HG03575 (cell line): ENCODE measurements around the gene CELF4.

Experiments
- ATAC-seq: cut with Tn5 transposase; IDR thresholded peaks from one replicate; pipeline ENCODE4 v1.9.1; 2021; ENCODE audit not compliant: unreplicated experiment, insufficient number of reproducible peaks, low FRiP score; ENCODE audit errors: extremely low read depth

CELF4 gene

DNA sequence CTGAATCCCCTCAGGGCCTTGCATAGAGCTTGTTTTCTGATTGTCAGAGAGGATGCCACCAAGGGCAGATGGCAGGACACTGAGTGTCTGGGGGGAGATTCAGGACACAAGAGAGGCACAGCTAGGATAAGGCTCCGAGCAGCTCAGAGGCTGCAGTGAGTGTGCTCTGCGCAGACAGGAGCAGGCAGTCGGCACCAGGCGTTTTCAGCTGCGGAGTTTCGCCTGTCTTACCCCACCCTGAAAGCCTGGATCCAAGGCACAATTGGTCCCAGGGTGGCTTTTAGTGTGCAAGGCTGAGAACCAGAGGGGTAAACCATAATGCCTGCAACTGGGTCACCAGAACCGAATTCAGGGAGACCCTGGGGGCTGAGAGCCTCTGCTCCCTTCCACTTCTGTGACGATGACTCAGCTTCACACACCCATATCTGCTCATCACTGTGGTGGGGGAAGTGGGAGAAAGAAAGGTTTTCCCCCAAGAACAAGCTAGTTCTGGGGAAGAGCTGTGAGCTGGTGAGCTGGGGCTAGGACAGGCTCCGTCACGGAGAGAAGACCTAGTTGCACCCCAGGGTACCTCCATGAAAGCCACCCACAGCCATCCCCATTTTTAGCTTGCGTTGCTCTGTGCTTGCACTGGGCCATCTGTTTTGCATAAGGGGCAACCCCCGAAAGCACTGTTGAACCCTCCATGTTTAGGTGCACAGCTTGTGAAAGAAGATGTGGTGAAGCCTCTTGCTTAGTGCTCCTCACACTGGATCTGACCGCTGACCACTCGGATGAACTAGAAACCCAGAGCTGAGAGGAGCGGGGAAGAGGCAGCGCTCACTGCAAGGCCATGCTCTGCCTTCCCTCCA, 173.7 kb downstream of the CELF4 start:
- ATAC-seq = peak; percentile 52

DNA sequence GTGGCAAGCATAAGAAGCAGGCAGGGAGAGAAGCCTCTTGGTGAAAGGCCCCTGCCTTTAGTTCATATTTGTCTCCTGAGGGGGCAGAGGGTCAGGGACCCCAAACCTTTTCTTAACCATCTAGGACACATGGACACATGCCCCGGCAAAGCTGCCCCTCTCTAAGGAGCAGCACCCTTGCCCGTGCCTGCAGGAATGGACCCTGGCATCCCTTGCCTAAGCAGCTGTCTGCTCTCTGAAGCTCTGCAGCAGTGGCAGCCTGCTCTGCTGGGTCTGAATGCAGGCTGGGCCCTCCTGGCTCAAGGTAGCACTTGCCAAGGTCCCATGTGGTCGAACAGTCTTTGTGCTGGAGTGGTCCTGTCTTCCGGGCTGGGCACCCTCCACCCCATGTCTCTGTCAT, 174.4 kb downstream of the CELF4 start:
- no peak for ATAC-seq

DNA sequence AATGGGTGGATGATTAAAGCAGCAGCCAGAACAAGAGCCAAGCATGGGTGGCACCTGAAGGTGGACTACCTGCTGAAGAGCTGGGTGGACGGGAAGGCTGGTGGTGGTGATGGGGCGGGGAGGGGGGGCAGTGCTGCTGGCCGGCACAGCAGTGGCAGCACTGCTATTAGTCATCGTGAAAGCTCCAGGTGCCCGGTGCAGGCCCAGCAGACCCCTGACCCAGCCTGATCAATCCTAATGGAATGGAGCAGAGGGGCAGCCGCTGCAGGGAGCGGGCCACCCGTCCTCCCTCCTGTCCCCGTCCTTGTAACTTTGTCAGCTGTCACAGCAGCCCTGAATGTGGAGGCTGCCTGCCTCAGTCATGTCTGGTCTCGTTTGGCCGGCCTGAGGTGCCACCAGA, 174.9 kb downstream of the CELF4 start:
- ATAC-seq = no peak

GRCh38 chr18:37389684-37390368, 175.8 kb downstream of the CELF4 start:
- ATAC-seq = no peak

GRCh38 chr18:37389041-37389440, 176.6 kb downstream of the CELF4 start:
- no peak for ATAC-seq

DNA sequence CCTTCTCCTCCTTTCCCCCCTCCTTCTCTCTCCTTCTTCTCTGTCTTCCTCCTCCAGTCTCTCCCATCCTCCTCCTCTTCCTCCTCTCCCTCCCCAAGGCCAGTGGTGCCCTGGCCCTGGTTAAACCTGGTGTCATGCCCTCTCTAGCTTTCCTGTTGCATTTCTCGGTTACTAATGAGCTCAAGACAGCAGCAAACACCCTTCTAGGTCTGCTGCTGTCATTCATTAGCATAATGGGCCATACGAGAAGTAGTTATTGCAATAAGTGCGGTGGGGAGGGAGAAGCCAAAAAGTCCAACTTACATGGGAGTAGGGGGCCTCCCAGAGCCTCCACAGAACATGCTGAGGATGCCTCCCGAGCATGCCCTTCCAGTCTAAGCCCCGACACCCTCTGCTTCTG, 177.2 kb downstream of the CELF4 start:
- ATAC-seq = no peak

GRCh38 chr18:37385846-37386778, 179.5 kb downstream of the CELF4 start:
- no peak for ATAC-seq

DNA sequence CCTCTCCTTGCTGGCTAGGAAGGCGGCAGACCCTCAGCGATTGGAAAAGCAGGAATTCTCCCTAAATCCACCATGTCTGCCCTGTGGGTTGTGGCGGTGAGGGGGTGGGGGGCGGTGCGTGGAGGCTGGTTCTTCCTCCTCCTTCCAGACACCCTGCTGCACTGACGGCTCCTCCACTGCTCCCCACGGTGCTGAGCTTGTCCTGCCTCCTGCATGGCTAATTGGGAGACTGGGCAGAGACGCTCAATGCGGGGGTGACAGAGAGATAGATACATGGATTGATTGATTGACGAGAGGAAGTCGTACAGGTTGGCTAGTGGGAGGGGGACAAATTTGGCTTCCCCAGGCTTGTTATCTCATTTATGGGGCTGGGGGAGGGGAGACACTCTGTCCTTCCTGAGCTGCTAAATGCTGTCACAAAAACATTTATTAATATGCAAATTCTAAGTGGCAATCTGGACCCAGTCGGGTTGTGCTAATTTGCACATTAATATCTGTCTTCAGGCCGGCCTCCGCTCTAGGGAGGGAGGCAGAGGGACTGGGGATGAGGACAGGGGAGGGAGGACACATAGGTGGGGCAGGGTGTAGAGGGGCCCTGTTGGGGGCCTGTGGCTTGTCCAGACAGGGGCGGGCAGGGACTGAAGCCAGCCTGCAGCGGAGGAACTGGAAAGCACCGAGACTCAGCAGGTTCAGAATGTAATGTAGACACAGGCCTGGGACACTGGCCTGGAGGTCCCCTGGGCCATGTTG, 181.6 kb downstream of the CELF4 start:
- no peak for ATAC-seq

- no peak for ATAC-seq
These were observed 182.4 kb downstream of the CELF4 start for GRCh38 chr18:37383036-37383785.

DNA sequence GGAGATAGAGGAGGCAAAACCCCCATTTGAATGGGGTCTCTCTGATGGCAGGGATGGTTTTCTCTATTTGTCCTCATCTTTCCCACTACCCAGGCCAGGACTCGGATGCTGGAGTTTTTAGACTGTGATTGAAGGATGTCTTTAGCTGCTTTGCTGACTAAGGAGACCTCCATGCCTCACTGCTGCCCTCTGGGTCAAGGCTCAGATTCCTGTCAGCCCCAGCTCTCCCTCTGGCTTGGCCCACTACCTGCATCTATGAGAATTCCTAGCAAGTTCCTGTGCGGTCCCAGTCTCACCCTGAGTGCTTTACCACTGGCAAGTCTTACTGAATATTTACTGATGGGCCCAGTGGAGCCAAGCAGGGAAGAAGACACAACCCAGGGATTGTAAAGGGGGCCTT, 184.0 kb downstream of the CELF4 start:
- no peak for ATAC-seq

DNA sequence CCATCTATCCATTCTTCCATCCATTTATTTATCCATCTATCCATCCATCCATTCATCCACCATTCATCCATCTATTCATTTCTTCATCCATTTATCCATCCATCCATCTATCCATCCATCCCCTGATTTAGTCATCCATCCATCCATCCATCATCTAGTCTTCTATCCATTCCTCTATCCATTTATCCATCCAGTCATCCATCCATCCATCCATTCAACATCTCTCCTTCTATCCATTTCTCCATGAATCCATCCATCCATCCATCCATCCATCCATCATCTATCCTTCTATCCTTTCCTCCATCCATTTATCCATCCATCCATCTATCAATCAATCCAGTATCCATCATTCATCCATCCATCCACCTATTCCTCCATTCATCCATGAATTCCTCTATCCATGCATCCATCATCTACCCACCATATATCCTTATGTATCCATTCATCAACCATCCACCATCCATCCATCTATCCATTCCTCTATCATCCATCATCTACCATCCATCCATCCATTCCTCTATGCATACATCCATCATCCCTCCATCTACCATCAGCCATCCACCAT, 185.0 kb downstream of the CELF4 start:
- ATAC-seq = no peak

DNA sequence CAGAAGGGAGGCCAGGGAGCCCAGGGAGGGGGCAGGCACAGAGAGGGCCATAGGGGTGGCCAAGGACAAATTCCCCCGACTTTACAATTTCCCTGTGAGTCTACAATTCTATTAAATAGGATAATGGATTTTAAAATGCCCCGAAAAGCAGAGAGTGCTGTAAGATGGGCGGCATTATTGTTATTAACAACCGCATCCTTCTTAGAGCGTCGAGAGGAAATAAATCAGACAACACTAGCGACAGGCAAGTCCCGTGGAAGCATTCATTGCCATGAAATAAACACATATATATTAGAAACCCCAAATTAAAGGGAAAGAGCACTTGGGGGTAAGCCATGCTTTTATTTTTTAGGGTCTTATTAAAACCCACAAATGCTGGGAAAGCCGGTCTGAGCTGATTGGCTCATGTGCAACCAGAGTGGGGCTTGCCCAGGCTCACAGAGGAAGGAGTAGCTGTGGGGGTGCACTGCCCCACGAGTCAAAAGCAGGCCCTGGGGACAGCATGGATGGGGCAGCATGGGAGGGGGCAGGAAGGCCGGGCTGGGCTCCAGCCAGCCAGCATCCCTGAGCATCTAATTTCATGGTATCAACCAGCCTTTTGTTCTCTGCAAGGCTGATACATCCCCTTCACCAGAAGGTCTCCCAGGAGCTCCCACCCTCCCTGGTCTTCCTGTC, 187.1 kb downstream of the CELF4 start:
- no peak for ATAC-seq

GRCh38 chr18:37375181-37375580, 190.4 kb downstream of the CELF4 start:
- ATAC-seq = no peak

- ATAC-seq = no peak
These were observed 197.3 kb downstream of the CELF4 start for GRCh38 chr18:37368110-37368954.

GRCh38 chr18:37364237-37364636, 201.4 kb downstream of the CELF4 start:
- ATAC-seq = no peak

DNA sequence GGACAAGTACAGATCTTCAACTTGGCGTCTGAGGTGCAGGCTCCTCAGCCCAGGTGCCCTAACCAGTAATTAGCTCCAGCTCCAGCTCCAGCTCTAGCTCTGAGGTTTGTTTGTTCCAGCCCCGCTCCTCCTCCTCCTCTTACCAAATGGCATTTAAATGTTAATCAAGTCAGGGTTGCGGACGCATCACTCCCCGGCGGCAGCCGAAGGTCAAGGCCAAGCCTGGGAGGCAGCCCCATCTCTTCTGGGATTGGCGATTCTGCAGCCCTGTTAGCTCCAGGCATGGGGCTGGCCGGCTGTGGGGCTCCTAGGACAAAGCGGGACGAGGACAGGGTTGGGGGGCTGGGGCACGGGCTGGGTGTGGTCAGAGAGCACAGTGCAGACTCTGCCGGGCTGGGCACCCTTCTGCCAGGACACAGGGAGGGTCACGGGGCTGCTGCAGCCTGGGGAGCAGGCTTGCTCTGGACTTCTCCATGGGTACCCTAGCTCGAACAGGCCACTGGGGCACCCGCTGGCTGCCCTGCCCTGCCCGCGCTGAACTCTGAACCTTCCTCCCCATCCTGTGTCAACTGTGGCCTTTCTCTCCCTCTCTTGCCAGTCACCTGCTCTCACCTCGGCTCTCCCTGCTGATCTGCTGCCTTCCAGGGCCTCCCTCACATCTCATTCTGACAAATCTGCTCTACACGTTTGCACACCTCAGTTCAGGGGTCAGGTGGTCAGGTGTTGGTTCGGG, 203.3 kb downstream of the CELF4 start:
- no peak for ATAC-seq
